NB4 (cell line): Measurements from ENCODE around the gene UST.

Experiments used
- DNase-seq: peaks from one replicate; pipeline ENCODE4 v3.0.0; 2010; ENCODE audit warnings: low read depth
- H3K4me3 ChIP-seq: one replicate; pipeline ENCODE4 v1.5.1; 2011; ENCODE audit warnings: mild to moderate bottlenecking, low read depth, low read length, moderate library complexity
- CTCF ChIP-seq: IDR thresholded peaks from one replicate; pipeline ENCODE4 v1.5.1; 2012; ENCODE audit warnings: low read depth, low read length
- MAX ChIP-seq: IDR thresholded peaks from 2 replicates; pipeline ENCODE4 v1.6.1; 2011; ENCODE audit warnings: low read depth, low read length
- MYC ChIP-seq: IDR thresholded peaks from 2 replicates; pipeline ENCODE4 v1.6.1; 2011; ENCODE audit warnings: low read depth, low read length
- POLR2A ChIP-seq: IDR thresholded peaks from 2 replicates; pipeline ENCODE4 v1.6.1; 2011; ENCODE audit warnings: mild to moderate bottlenecking; ENCODE audit not compliant: insufficient read length; ENCODE audit errors: extremely low read depth

UST gene

GRCh38 chr6:148885925-148886845 is 139.4 kb downstream of the UST start:
- H3K4me3 ChIP-seq: no peak overlapping the region
- TF ChIP-seq CTCF (no peak), MAX (no peak), MYC (no peak), POLR2A (no peak)
- DNase-seq: no peak

- no peak overlapping the region for H3K4me3 ChIP-seq
- no peak for DNase-seq
These were observed 140.4 kb downstream of the UST start for GRCh38 chr6:148887181-148887580.

GRCh38 chr6:148888856-148889255 is 142.0 kb downstream of the UST start:
- TF ChIP-seq POLR2A (no peak), MAX (no peak), CTCF (no peak), MYC (no peak)
- no peak overlapping the region for H3K4me3 ChIP-seq
- no peak for DNase-seq

More at GRCh38 chr6:148887181-148887580, 140.4 kb downstream of the UST start:
- TF ChIP-seq MYC (no peak), CTCF (no peak), POLR2A (no peak), MAX (no peak)

- no peak for TF ChIP-seq MAX
- no peak for TF ChIP-seq MYC
- no peak for TF ChIP-seq CTCF
- no peak for TF ChIP-seq POLR2A
- DNase-seq: no peak
- no peak overlapping the region for H3K4me3 ChIP-seq
These were observed 143.3 kb downstream of the UST start for GRCh38 chr6:148890096-148890495.

GRCh38 chr6:148890652-148891404 is 144.0 kb downstream of the UST start:
- no peak for DNase-seq
- H3K4me3 ChIP-seq: no peak overlapping the region
- TF ChIP-seq MAX (no peak), POLR2A (no peak), MYC (no peak), CTCF (no peak)
